Measurements from ENCODE around the gene GALNT10. TPM values are rescaled to one million over a fixed set of nuclear protein-coding genes. Genes with fewer than 3 reads are reported as not detected.
A peak's percentile ranks its signal among the peaks of the same experiment; 100 is the strongest.

Gene GALNT10
- total RNA-seq, 1 donor from 2014 or later: 96.1 TPM

DNA sequence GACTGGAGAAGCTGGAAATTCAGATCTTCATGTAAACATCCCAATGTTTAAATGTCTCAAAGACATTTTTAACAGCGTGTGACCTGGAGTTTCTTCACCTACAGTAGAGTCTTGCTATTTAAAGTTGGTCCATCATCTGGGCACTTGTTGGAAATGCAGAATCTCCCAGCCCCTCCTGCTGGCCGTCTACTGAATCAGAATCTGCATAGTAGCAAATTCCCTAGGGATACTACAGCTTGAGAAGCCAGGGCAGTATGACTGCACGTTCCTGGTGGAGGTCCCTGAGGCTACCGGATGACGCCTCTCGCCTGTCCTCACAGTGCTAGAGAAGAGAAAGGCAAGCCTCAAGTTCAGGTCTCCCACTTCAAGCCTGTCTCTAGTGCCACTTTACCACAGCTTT, 271.0 kb downstream of the GALNT10 start:
- H3K4me1 ChIP-seq (ENCODE audit: insufficient read depth, low read length): no peaks in the 10 kb centered on the region
- H3K4me3 Mint-ChIP-seq (ENCODE audit: unreplicated experiment): no peak overlapping the region
- H3K27ac Mint-ChIP-seq (ENCODE audit: unreplicated experiment): no peak overlapping the region
- peaks cover 9% of the 10 kb centered on the region for H3K36me3 Mint-ChIP-seq (ENCODE audit: low read depth, unreplicated experiment)
- H4K20me1 ChIP-seq (ENCODE audit: insufficient read depth, low read length): no peaks in the 10 kb centered on the region
- no peak overlapping the region for H2AFZ ChIP-seq (ENCODE audit: low read depth, low read length)
- H3K79me2 ChIP-seq (ENCODE audit: insufficient read depth, low read length): no peaks in the 10 kb centered on the region
- no peak for TF ChIP-seq EZH2 (IDR thresholded peaks at IDR 0.05; ENCODE audit: insufficient read depth, low read length)
- TF ChIP-seq, protein P1, sequence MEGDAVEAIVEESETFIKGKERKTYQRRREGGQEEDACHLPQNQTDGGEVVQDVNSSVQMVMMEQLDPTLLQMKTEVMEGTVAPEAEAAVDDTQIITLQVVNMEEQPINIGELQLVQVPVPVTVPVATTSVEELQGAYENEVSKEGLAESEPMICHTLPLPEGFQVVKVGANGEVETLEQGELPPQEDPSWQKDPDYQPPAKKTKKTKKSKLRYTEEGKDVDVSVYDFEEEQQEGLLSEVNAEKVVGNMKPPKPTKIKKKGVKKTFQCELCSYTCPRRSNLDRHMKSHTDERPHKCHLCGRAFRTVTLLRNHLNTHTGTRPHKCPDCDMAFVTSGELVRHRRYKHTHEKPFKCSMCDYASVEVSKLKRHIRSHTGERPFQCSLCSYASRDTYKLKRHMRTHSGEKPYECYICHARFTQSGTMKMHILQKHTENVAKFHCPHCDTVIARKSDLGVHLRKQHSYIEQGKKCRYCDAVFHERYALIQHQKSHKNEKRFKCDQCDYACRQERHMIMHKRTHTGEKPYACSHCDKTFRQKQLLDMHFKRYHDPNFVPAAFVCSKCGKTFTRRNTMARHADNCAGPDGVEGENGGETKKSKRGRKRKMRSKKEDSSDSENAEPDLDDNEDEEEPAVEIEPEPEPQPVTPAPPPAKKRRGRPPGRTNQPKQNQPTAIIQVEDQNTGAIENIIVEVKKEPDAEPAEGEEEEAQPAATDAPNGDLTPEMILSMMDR (IDR thresholded peaks at IDR 0.05; ENCODE audit: insufficient read depth, low read depth, low read length): peak; percentile 32
- peaks cover 16% of the 10 kb centered on the region for H3K27me3 Mint-ChIP-seq (ENCODE audit: low read depth, unreplicated experiment)
- no peak overlapping the region for H3K4me2 ChIP-seq (ENCODE audit: low read length)
- DNase-seq (ENCODE audit: low read depth) (no peak), FAIRE-seq (no peak)
- peaks cover 4% of the 10 kb centered on the region for H3K36me3 ChIP-seq (ENCODE audit: insufficient read depth, low read length)
- peaks cover 6% of the 10 kb centered on the region for H3K27me3 ChIP-seq (ENCODE audit: insufficient read depth, low read length)
- no peaks in the 10 kb centered on the region for H3K4me1 Mint-ChIP-seq (ENCODE audit: low read depth, unreplicated experiment)
- no peak overlapping the region for H3K9ac ChIP-seq (ENCODE audit: low read length)
- no peak overlapping the region for H3K27ac ChIP-seq (ENCODE audit: low read depth, low read length)
- no peaks in the 10 kb centered on the region for H3K9me3 Mint-ChIP-seq (ENCODE audit: unreplicated experiment)
- no peak overlapping the region for H3K4me3 ChIP-seq (ENCODE audit: insufficient read depth, low read depth, low read length)
- no peaks in the 10 kb centered on the region for H3K9me3 ChIP-seq (ENCODE audit: insufficient read depth, low read depth, low read length)

DNA sequence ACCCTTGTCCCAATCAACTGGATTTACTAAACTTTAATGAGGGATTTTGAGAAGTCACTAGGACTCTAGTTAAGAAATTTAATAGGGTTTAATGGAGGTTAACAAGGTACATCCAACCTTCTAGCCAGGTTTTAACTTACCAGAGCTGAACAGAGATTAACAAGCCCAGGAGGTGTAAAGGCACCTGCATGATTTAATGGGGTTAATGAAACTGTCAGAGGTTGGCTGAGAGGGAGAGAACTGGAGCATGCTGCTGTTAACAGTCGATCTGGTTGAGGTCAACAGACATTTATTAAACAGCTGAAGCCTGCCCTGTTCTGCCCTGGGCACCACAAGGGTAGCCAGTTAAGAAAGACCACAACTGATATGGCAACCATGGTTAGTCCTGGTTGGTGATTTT, 273.9 kb downstream of the GALNT10 start:
- Mint-ChIP-seq H3K4me1 (ENCODE audit: low read depth, unreplicated experiment) (no peaks in the 10 kb centered on the region), H3K36me3 (ENCODE audit: low read depth, unreplicated experiment) (peaks cover 2% of the 10 kb centered on the region), H3K9me3 (ENCODE audit: unreplicated experiment) (no peaks in the 10 kb centered on the region), H3K27ac (ENCODE audit: unreplicated experiment) (no peak overlapping the region), H3K27me3 (ENCODE audit: low read depth, unreplicated experiment) (peaks cover 40% of the 10 kb centered on the region), H3K4me3 (ENCODE audit: unreplicated experiment) (no peak overlapping the region)
- FAIRE-seq: no peak
- H3K36me3 ChIP-seq (ENCODE audit: insufficient read depth, low read length): no peaks in the 10 kb centered on the region
- H4K20me1 ChIP-seq (ENCODE audit: insufficient read depth, low read length): no peaks in the 10 kb centered on the region
- DNase-seq (ENCODE audit: low read depth): no peak
- no peaks in the 10 kb centered on the region for H3K9me3 ChIP-seq (ENCODE audit: insufficient read depth, low read depth, low read length)
- H3K4me3 ChIP-seq (ENCODE audit: insufficient read depth, low read depth, low read length): no peak overlapping the region
- H3K9ac ChIP-seq (ENCODE audit: low read length): no peak overlapping the region
- no peak overlapping the region for H3K4me2 ChIP-seq (ENCODE audit: low read length)
- no peaks in the 10 kb centered on the region for H3K4me1 ChIP-seq (ENCODE audit: insufficient read depth, low read length)
- peaks cover 12% of the 10 kb centered on the region for H3K27me3 ChIP-seq (ENCODE audit: insufficient read depth, low read length)
- no peaks in the 10 kb centered on the region for H3K79me2 ChIP-seq (ENCODE audit: insufficient read depth, low read length)
- no peak overlapping the region for H3K27ac ChIP-seq (ENCODE audit: low read depth, low read length)
- TF ChIP-seq, protein P1 (IDR thresholded peaks at IDR 0.05; ENCODE audit: insufficient read depth, low read depth, low read length): no peak
- TF ChIP-seq EZH2 (IDR thresholded peaks at IDR 0.05; ENCODE audit: insufficient read depth, low read length): no peak
- no peak overlapping the region for H2AFZ ChIP-seq (ENCODE audit: low read depth, low read length)

DNA sequence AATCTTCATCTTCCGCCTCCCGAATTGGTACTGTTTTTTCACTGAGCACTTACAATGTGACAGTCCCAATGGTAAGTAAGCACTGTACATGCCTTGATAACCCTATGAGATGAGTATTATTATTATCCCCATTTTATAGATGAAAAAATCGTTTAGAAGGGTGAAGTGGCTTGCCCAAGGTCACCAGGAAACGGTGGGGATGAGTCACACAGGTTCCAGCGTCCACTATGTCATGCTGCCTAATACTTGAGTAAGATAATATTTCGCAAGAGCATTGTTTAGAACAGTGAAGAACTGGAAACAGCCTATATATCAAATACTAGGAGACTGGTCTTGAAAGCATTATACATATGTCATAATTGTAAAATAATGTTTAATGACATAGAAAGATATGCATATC, 274.6 kb downstream of the GALNT10 start:
- H3K36me3 Mint-ChIP-seq (ENCODE audit: low read depth, unreplicated experiment): peaks cover 2% of the 10 kb centered on the region
- Histone ChIP-seq H3K79me2 (ENCODE audit: insufficient read depth, low read length) (no peaks in the 10 kb centered on the region), H3K4me3 (ENCODE audit: insufficient read depth, low read depth, low read length) (no peak overlapping the region), H3K27me3 (ENCODE audit: insufficient read depth, low read length) (peaks cover 19% of the 10 kb centered on the region), H3K9ac (ENCODE audit: low read length) (no peak overlapping the region), H3K4me2 (ENCODE audit: low read length) (no peak overlapping the region), H3K9me3 (ENCODE audit: insufficient read depth, low read depth, low read length) (no peaks in the 10 kb centered on the region), H3K36me3 (ENCODE audit: insufficient read depth, low read length) (no peaks in the 10 kb centered on the region), H4K20me1 (ENCODE audit: insufficient read depth, low read length) (no peaks in the 10 kb centered on the region), H2AFZ (ENCODE audit: low read depth, low read length) (no peak overlapping the region), H3K4me1 (ENCODE audit: insufficient read depth, low read length) (no peaks in the 10 kb centered on the region), H3K27ac (ENCODE audit: low read depth, low read length) (no peak overlapping the region)
- no peak overlapping the region for H3K4me3 Mint-ChIP-seq (ENCODE audit: unreplicated experiment)
- no peaks in the 10 kb centered on the region for H3K4me1 Mint-ChIP-seq (ENCODE audit: low read depth, unreplicated experiment)
- TF ChIP-seq, protein P1 (IDR thresholded peaks at IDR 0.05; ENCODE audit: insufficient read depth, low read depth, low read length): no peak
- no peak for TF ChIP-seq EZH2 (IDR thresholded peaks at IDR 0.05; ENCODE audit: insufficient read depth, low read length)
- DNase-seq (ENCODE audit: low read depth) (no peak), FAIRE-seq (no peak)
- no peaks in the 10 kb centered on the region for H3K9me3 Mint-ChIP-seq (ENCODE audit: unreplicated experiment)
- no peak overlapping the region for H3K27ac Mint-ChIP-seq (ENCODE audit: unreplicated experiment)
- H3K27me3 Mint-ChIP-seq (ENCODE audit: low read depth, unreplicated experiment): peaks cover 45% of the 10 kb centered on the region
